GM19351 (cell line): ENCODE data around the gene PRR11.
"Not testable (repeated sequence)": the region's sequence is repeated elsewhere in the genome, so short reads cannot be mapped to it uniquely, and the experiment has no call there.

Source experiments
- ATAC-seq: cut with Tn5 transposase; IDR thresholded peaks from one replicate; pipeline ENCODE4 v1.9.1; 2021; ENCODE audit warnings: mild to moderate bottlenecking, moderate library complexity; ENCODE audit not compliant: unreplicated experiment

PRR11 gene

GRCh38 chr17:59155439-59156177 is at the start of gene PRR11:
Gene PRR11 (plus strand): TSS chr17:59155746. CDS start chr17:59169753, 14,007 bp downstream.
- ATAC-seq, result peak; percentile 86

GRCh38 chr17:59105852-59106462 is 49.6 kb upstream of the PRR11 start:
- peak; percentile 21 for ATAC-seq

DNA sequence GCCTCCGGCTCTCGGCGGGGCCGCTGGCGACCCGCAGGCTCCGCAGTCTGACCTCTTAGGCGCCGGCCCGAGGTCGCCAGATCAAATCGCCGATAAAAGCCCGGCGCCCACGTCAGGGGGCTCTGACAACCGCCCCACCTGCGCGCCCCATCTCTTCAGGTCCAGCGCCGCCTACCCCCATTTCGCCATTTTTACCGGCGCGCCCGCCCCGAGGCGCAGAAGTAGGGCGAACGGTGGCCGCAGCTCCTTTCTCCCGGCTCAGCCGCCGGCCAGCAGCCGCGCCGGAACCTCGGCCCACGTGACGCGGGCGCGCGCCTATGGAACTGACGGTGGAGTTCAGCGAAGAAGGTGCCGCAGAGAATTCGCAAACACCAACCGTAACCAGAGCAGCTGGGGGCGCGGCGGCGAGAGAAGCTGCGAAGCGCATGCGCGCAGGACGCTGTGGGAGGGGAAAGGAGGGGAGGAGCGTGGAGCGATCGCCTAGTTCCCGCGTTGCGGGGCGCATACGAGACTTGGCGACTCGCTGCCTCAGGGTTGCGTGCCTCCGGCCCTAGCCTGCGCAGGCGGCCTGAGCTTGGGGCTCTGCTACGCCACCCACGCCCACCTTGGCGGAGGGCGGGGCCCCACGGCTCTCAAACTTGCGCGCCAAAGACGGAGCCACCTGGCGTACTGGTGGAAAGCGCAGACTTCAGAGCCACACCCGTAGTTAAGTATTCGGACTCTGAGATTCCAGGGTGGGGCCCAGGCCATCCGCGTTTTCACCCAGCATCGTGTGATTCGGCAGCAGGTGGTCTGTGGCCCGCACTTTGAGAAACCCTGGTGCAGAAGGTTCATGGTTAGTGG is 48.9 kb upstream of the PRR11 start, which contains the start of gene TRIM37:
Gene TRIM37, minus strand, starts transcription at position 418 of the 843 bp plus-strand sequence. CDS start 419 bp downstream, outside the sequence.
- peak; percentile 91 for ATAC-seq

DNA sequence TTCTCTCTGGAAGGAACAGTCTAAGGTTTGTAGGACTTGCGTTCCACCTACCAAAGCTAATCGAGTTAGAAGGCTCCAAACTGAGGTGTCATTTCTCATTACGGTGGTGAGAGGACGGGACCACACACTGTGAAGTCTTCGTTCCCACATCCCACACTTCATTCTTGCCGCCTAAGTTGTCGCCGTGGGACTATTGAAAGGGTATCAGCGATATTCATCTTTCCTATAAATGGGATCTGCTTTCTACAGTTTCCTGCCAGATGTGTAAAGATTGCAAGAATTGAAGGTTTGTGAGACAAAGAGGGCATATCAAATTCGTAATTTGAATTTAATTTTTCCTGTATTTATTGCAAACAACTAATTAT is 48.3 kb upstream of the PRR11 start:
- no peak for ATAC-seq

DNA sequence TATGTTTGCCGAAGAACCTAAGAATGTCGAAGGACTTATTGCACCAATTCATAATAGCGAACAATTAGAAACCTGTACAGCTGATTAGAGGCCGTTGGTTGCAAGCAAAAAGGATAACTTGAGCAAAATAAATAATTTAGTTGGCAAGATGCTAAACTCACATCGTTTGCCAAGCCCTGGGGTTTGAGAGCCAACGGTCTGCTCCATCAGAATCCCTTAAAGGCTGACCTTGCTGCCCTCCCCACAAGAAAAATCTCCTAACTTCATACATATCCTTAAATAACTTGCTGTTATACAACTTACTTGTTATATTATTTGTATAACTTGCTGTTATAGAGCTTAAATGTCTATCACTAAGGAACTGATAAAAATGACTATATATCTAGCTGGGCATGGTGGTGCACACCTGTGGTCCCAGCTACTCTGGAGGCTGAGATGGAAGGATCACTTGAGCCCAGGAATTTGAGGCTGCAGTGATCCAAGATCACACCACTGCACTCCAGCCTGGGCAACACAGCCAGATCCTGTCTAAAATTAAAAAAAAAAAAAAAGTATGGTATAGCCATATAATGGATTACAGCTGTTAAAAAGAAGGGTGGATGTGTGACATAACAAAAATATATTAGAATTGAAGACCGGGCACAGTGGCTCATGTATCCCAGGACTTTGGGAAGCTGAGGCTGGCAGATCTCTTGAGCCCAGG is 47.0 kb upstream of the PRR11 start:
- ATAC-seq, result no peak

DNA sequence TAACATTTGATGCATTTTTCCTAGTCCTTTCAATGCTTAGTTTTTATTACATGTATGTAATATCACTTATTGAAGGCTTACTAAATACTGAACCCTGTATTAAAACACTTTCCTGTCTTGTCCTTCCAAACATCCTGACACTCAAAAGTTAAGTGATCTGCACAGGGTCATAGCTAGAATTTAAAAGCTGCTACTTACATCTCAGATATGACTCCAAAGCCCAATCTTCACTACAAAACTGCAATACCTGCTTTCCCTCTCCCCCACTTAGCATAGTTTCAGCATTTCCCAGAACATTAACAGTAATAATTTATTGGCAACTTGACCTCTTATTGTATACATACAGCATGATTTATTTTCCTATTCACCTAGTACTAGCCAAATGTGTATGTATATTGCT is 44.6 kb upstream of the PRR11 start:
- no peak for ATAC-seq

DNA sequence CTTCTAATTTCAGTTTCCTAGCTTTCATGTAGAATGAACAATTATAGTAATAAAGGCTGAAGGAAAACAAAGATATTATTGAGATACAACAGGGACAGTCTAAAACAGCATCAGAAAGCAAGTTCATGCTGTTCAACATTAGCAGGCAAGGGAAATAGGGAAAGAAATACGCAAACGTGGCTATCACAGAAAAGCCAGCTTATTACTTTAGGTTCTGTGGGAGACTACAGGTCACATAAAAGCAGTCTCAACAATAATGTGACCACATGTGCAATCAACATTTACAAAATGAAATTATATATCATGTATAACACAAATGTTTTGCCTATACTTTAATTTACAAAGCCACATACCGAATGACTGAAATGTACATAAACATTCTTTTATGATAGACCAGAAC is 44.0 kb upstream of the PRR11 start:
- ATAC-seq, result no peak

GRCh38 chr17:59115474-59115873 is 40.1 kb upstream of the PRR11 start:
- no peak for ATAC-seq

DNA sequence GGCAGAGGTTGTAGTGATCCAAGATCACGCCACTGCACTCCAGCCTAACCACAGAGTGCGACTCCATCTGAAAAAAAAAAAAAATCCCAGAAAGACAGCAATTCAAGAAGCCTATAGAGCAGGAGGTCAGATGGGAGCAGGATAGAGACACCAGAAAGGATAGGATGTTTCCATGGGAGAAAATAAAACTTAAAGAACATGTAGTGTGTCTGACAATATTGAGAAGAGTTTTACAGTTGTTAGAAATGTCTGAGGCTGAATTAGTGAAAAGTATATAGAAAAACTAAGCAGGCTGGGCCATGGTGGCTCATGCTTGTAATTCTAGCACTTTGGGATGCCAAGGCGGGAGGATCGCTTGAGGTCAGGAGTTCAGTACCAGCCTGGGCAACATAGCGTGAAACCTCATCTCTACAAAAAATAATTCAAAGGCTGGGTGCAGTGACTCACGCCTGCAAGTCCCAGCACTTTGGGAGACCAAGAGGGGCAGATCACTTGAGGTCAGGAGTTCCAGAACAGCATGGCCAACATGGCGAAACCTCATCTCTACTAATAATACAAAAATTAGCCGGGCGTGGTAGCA is 33.6 kb upstream of the PRR11 start:
- ATAC-seq, result no peak

DNA sequence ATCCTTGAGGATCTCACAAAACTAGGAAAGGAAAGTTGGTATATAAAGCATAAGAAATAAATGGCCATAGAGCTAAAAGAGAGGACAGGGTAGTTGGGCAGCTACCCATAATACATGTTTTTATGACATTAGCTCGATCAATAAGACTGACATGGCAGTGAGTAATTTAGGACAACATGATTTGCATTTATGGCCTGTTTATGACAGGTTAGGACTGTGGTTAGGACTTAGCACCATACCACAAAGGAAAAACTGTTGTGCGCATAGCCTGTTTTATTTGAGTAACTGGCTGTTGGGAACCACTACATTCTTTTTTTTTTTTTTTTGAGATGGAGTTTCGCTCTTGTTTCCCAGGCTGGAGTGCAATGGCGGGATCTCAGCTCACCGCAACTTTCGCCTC is 30.9 kb upstream of the PRR11 start:
- ATAC-seq, result peak; percentile 42

DNA sequence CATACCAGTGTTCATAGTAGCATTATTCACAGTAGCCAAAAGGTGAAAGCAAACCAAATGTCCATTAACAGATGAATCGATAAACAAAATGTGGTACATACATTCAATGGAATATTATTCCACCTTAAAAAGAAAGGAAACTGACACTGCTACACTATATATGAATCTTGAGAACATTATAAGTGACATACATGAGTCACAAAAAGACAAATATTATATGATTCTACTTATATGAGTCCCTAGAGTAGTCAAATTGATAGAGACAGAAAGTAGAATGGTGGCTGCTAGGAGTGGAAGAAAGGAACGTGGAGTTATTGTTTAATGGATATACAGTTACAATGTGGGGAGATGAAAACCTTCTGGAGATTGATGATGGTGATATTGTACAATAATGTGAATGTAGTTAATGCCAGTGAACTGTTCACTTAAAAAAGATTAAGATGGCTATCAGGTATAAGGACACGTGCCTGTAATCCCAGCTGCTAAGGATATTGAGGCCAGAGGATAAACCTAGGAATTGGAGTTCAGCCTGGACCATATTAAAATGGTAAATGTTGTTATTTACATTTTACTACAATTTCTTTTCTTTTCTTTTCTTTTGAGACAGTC is 28.6 kb upstream of the PRR11 start:
- ATAC-seq, result no peak

DNA sequence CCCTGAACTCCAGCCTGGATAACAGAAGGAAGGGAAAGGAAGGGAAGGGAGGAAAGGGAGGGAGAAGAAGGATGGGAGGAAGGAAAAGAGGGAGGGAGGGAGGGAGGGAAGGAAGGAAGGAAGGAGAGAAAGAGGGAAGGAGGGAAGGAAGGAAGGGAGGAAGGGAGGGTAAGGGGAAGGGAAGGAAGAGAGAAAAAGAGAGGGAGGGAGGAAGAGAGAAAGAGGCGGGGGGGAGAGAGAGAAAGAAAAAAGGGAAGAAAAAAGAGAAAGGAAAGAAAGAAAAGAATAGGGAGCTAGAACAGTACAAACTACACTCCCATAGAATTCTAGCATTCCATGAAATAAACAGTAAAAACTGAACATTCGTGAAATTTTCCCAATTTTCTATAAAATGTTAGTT is 25.7 kb upstream of the PRR11 start:
- no peak for ATAC-seq

DNA sequence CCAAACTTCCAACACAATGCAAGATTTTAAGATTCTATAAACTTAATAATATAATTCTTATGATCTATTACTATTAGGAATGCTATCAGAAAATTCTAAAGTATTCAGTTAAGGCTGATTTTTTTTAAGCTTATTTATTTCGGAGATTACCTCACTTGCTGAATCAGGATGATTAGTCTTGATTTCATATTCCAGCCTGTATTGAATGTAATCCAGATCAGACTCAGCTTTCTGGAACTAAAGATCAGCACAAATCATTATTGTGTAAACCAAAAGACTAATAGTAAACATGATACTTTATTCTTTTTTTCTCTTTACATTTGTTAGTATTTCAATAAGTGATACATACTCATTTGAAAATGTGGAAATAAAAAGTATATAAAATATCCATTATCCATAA is 24.4 kb upstream of the PRR11 start:
- ATAC-seq, result no peak

GRCh38 chr17:59138339-59138738 is 17.2 kb upstream of the PRR11 start:
- ATAC-seq, result not testable (repeated sequence)

GRCh38 chr17:59139939-59140338 is 15.6 kb upstream of the PRR11 start:
- no peak for ATAC-seq

- no peak for ATAC-seq
These were observed 13.7 kb upstream of the PRR11 start for GRCh38 chr17:59141860-59142259.

DNA sequence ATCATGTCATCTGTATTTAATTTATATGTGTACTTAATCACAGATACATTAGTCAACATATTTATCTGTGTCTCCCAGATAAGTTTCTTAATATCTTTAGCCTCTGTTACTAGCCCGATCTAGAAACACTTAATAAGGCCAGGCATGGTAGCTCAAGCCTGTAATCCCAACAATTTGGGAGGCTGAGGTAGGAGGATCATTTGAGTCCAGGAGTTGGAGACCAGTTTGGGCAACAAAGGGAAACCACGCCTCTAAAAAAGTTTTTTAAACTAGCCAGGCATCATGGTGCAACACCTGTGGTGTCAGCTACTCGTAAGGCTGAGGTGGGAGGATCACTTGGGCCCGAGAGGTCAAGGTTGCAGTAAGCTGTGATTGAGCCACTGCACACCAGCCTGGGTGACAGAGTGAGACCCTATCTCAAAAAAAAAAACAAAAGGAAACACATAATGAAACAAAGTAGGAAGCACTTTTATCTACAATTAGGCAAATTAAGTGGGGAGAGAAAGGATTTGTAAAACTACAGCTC is 9.9 kb upstream of the PRR11 start:
- ATAC-seq, result no peak

DNA sequence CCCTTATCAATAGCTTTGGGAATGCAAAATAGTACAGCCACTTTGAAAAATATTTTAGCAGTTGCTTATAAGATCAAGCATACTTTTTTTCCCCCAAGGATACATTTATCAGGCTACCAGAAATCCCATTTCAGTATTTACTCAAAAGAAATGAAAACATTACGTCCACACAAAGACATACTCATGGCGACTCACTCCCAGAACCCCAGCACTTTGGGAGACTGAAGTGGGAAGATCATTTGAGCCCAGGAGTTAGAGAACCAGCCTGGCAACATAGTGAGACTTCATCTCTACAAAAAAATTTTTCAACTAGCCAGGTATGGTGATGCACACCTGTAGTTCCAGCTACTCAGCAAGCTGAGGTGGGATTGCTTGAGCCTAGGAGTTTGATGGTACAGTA is 6.5 kb upstream of the PRR11 start:
- no peak for ATAC-seq

DNA sequence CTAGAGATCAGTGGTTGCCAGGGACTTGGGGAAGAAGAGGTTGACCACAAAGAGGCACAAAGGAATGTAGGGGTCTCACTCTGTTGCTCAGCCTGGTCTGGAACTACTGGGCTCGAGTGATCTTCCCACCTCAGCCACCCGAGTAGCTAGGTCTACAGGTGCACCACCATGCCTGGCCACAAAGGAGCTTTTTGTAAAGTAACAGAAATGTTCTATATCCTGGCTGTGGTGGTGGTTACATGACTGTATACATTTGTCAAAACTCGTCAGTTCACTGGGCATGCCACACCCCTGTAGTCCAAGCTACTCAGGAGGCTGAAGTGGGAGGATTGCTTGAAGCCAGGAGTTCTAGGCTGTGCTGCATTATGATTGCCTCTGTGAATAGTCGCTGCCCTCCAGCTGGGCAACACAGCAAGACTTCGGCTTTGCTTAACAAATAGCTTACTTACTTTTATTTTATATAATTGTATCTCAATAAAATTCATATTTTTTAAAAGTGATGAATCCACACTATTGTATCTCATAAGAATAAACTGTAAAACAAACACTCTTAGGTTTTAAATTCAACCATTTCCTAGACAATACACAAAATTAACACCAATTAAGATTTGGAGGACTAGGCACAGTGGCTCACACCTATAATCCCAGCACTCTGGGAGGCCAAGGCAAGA is 5.6 kb upstream of the PRR11 start:
- no peak for ATAC-seq

DNA sequence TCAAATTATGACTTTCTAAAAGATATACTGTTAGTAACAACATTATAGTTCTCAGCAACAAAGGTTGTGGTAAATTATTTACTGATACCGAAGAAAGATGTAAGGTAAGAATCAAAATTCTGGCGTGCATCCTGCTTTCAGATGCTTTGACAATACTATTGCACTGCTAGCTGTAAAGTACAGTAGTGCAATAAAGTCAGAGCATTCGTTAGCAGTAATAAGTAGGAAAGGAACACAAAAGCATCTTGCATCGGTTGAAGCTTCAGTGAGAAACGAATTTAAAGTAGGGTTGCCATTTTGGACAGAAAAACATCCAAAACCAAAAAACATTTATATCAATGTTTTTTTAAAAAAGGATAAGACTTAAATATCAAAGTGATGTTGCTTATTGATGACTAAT is 4.5 kb upstream of the PRR11 start:
- no peak for ATAC-seq
